ENCODE measurements around the gene ZNF784. TPM values are rescaled to one million over a fixed set of nuclear protein-coding genes. Genes with fewer than 3 reads are reported as not detected.

The ZNF784 gene
- total and polyA plus RNA-seq, 2 of the 4 experiments (the other 2 are of a cell fraction), result 2.5 to 3.7 TPM

GRCh38 chr19:55669418-55670279, 45.3 kb upstream of the ZNF784 start (continued):
- no peak for TF ChIP-seq CTCF (conservative IDR thresholded peaks at IDR 0.05; ENCODE audit: low read depth, low read length)

Measured in IMR-90 (cell line).